CD4-positive, CD25-positive, alpha-beta regulatory T cell (primary cell): ENCODE results near the gene SPATA20. TPM values are rescaled to one million over a fixed set of nuclear protein-coding genes. Genes with fewer than 3 reads are reported as not detected.
A peak's percentile ranks its signal among the peaks of the same experiment; 100 is the strongest.

Experiments
- ATAC-seq, 2 donors: fragments of 150-1000 bp; cut with Tn5 transposase; one replicate each; pipeline ENCODE4 v1.10.0; 2021; ENCODE audit warnings: low read depth in 2 of 2, moderate number of reproducible peaks in 2 of 2, moderate library complexity in 1 of 2
- DNase-seq, 3 donors: peaks; one replicate each; pipeline versions ENCODE4 v3.0.0 to v3.0.0-alpha.2; 2012 to 2022; ENCODE audit warnings: mixed read lengths in 1 of 3
- H3K27ac ChIP-seq: one replicate; pipeline ENCODE4 v1.7.0; 2013; ENCODE audit warnings: mild to moderate bottlenecking, low read length; ENCODE audit not compliant: insufficient read depth, poor library complexity, severe bottlenecking
- H3K27me3 ChIP-seq: one replicate; pipeline ENCODE4 v1.7.0; 2013; ENCODE audit warnings: low read length; ENCODE audit not compliant: control insufficient read depth, insufficient read depth
- H3K36me3 ChIP-seq: one replicate; pipeline ENCODE4 v1.7.0; 2013; ENCODE audit warnings: mild to moderate bottlenecking, low read length, moderate library complexity; ENCODE audit not compliant: control insufficient read depth, insufficient read depth
- H3K4me1 ChIP-seq: 2 replicates; pipeline ENCODE4 v1.7.0; 2013; ENCODE audit warnings: mild to moderate bottlenecking, low read length; ENCODE audit not compliant: insufficient read depth, control insufficient read depth, poor library complexity, severe bottlenecking
- H3K4me3 ChIP-seq: one replicate; pipeline ENCODE4 v1.7.0; 2013; ENCODE audit warnings: low read depth, mild to moderate bottlenecking, low read length, moderate library complexity
- H3K9me3 ChIP-seq, 2 experiments: 1 replicate in 1 of 2; 2 replicates in 1 of 2; pipeline ENCODE4 v1.7.0; 2013; ENCODE audit warnings: low read length in 2 of 2, mild to moderate bottlenecking in 1 of 2, moderate library complexity in 1 of 2; ENCODE audit not compliant: control insufficient read depth in 2 of 2
- H3K27ac Mint-ChIP-seq, 3 donors: one replicate each; pipeline ENCODE4 v1.8.0; 2020 to 2022; ENCODE audit warnings: mild to moderate bottlenecking in 3 of 3, mixed read lengths in 3 of 3, moderate library complexity in 2 of 3
- H3K27me3 Mint-ChIP-seq: one replicate; pipeline ENCODE4 v1.8.0; 2022; ENCODE audit warnings: mild to moderate bottlenecking, mixed read lengths
- H3K36me3 Mint-ChIP-seq: one replicate; pipeline ENCODE4 v1.8.0; 2020; ENCODE audit warnings: mixed read lengths
- H3K4me1 Mint-ChIP-seq, 4 donors: one replicate each; pipeline ENCODE4 v1.8.0; 2020 to 2022; ENCODE audit warnings: mixed read lengths in 4 of 4, mild to moderate bottlenecking in 1 of 4
- H3K4me3 Mint-ChIP-seq, 4 donors: one replicate each; pipeline ENCODE4 v1.8.0; 2020 to 2022; ENCODE audit warnings: mild to moderate bottlenecking in 4 of 4, mixed read lengths in 4 of 4, moderate library complexity in 3 of 4
- H3K9me3 Mint-ChIP-seq, 7 donors: one replicate each; pipeline ENCODE4 v1.8.0; 2020 to 2022; ENCODE audit warnings: mixed read lengths in 7 of 7, mild to moderate bottlenecking in 3 of 7, moderate library complexity in 2 of 7
- polyA plus RNA-seq, 4 donors: library from polyadenylated mRNA; unstranded; fragments of 300-500 nt; fragmentation: Illumina TruSeq; gene quantifications; one replicate each; pipeline ENCODE4 v1.2.3, GENCODE V29; 2021
- total RNA-seq: library from RNA; stranded (reverse); gene quantifications from one replicate; pipeline ENCODE4 v1.2.3, GENCODE V29; 2022

Gene SPATA20
- total and polyA plus RNA-seq, 5 donors from 2014 or later = 5.8 to 26.8 (median 6.7) TPM

GRCh38 chr17:50544516-50544915, 2.5 kb upstream of the SPATA20 start:
- Mint-ChIP-seq H3K27ac (peak overlapping the region in 1 of 3 donors; percentile 80), H3K36me3 (peaks cover under 1% of the 10 kb centered on the region)

GRCh38 chr17:50545311-50545710, 1.7 kb upstream of the SPATA20 start:
- Histone ChIP-seq H3K27ac (no peak overlapping the region), H3K9me3 (no peaks in the 10 kb centered on the region), H3K36me3 (no peaks in the 10 kb centered on the region), H3K27me3 (no peaks in the 10 kb centered on the region), H3K4me3 (no peak overlapping the region), H3K4me1 (peaks cover 24% of the 10 kb centered on the region)
- Mint-ChIP-seq H3K36me3 (peaks cover 3% of the 10 kb centered on the region), H3K9me3 (no peaks in the 10 kb centered on the region), H3K27ac (no peak overlapping the region), H3K4me1 (peaks cover 0 to 32% (median 9%) of the 10 kb centered on the region in 4 donors), H3K27me3 (no peaks in the 10 kb centered on the region), H3K4me3 (no peak overlapping the region)
- no peak for ATAC-seq
- no peak for DNase-seq

More at GRCh38 chr17:50544516-50544915, 2.5 kb upstream of the SPATA20 start:
- peak overlapping the region in 3 of 4 donors; percentile 39 to 85 (median 66) for H3K4me3 Mint-ChIP-seq
- H3K27me3 ChIP-seq = no peaks in the 10 kb centered on the region
- no peaks in the 10 kb centered on the region for H3K9me3 ChIP-seq
- H3K36me3 ChIP-seq = no peaks in the 10 kb centered on the region
- ATAC-seq (no peak), DNase-seq (no peak)
- no peak overlapping the region for H3K4me3 ChIP-seq
- peaks cover 24% of the 10 kb centered on the region for H3K4me1 ChIP-seq
- peaks cover 0 to 32% (median 9%) of the 10 kb centered on the region in 4 donors for H3K4me1 Mint-ChIP-seq
- no peaks in the 10 kb centered on the region for H3K27me3 Mint-ChIP-seq
- no peak overlapping the region for H3K27ac ChIP-seq
- no peaks in the 10 kb centered on the region for H3K9me3 Mint-ChIP-seq

- no peaks in the 10 kb centered on the region for H3K9me3 Mint-ChIP-seq
- peak overlapping the region in 2 of 3 donors; percentile 75 to 86 for H3K27ac Mint-ChIP-seq
- Histone ChIP-seq H3K27me3 (no peaks in the 10 kb centered on the region), H3K36me3 (no peaks in the 10 kb centered on the region), H3K9me3 (no peaks in the 10 kb centered on the region), H3K27ac (no peak overlapping the region), H3K4me1 (peaks cover 18% of the 10 kb centered on the region), H3K4me3 (peak overlapping the region; percentile 51)
- peak overlapping the region; percentile 68 to 95 (median 86) for H3K4me3 Mint-ChIP-seq
- H3K27me3 Mint-ChIP-seq = no peaks in the 10 kb centered on the region
- peaks cover 3% of the 10 kb centered on the region for H3K36me3 Mint-ChIP-seq
- no peak for DNase-seq
- peaks cover 0 to 27% (median 9%) of the 10 kb centered on the region in 4 donors for H3K4me1 Mint-ChIP-seq
- ATAC-seq = no peak
These were observed 306 bp upstream of the SPATA20 start for GRCh38 chr17:50546701-50547034.

- ATAC-seq = no peak
- Histone ChIP-seq H3K27ac (no peak overlapping the region), H3K4me3 (no peak overlapping the region), H3K9me3 (no peaks in the 10 kb centered on the region), H3K27me3 (no peaks in the 10 kb centered on the region), H3K4me1 (peaks cover 9% of the 10 kb centered on the region), H3K36me3 (no peaks in the 10 kb centered on the region)
- no peak for DNase-seq
- Mint-ChIP-seq H3K4me1 (peaks cover 0 to 20% (median 4%) of the 10 kb centered on the region in 4 donors), H3K4me3 (peak overlapping the region; percentile 59 to 95 (median 88)), H3K36me3 (peaks cover 3% of the 10 kb centered on the region), H3K9me3 (no peaks in the 10 kb centered on the region), H3K27me3 (no peaks in the 10 kb centered on the region), H3K27ac (peak overlapping the region in 2 of 3 donors; percentile 36 to 69)
These were observed 736 bp downstream of the SPATA20 start for GRCh38 chr17:50547736-50548083.

DNA sequence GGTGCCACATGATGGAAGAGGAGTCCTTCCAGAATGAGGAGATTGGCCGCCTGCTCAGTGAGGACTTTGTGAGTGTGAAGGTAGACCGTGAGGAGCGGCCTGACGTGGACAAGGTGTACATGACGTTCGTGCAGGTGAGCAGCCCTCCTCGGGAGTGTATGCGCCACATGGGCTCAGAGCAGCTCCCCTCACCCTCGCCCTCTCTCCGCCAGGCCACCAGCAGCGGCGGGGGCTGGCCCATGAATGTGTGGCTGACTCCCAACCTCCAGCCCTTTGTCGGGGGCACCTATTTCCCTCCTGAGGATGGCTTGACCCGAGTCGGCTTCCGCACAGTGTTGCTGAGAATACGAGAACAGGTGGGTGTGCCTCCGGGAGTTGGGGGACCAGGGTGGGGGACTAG, 1.9 kb downstream of the SPATA20 start:
- Histone ChIP-seq H3K4me1 (peaks cover 8% of the 10 kb centered on the region), H3K27ac (no peak overlapping the region), H3K4me3 (no peak overlapping the region), H3K36me3 (no peaks in the 10 kb centered on the region), H3K27me3 (no peaks in the 10 kb centered on the region), H3K9me3 (no peaks in the 10 kb centered on the region)
- Mint-ChIP-seq H3K4me3 (peak overlapping the region in 1 of 4 donors; percentile 35), H3K36me3 (peaks cover 3% of the 10 kb centered on the region), H3K4me1 (peaks cover 0 to 16% (median 6%) of the 10 kb centered on the region in 4 donors), H3K27ac (no peak overlapping the region), H3K9me3 (no peaks in the 10 kb centered on the region), H3K27me3 (no peaks in the 10 kb centered on the region)
- no peak for DNase-seq
- no peak for ATAC-seq

DNA sequence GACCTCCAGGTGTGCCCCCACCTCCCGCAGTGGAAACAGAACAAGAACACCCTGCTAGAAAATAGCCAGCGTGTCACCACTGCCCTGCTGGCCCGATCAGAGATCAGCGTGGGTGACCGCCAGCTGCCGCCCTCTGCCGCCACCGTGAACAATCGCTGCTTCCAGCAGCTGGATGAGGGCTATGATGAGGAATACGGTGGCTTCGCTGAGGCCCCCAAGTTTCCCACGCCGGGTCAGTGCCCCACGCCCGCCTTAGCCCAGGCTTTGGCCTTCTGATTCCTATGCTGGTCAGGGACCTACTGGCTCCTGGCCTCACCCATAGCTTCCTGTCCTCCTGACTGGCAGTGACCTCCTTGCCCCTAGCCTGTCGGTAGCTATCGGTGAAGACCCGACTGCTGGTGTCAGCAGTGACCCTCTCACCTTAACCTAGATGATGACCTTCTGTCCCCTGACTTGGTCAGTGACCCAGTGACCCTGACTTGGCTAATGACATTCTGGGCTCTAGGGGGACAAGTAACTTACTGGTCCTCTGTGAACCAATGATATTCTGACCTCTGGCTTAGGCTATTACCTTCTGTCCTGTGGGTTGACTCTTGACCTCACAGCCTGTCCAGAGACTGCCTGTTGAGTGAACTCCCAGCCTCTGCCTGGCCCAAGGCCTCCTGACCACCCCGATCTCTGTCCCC, 2.4 kb downstream of the SPATA20 start:
- H3K4me3 ChIP-seq = no peak overlapping the region
- Mint-ChIP-seq H3K4me1 (peaks cover 0 to 16% (median 6%) of the 10 kb centered on the region in 4 donors), H3K36me3 (peaks cover 3% of the 10 kb centered on the region), H3K27ac (peak overlapping the region in 1 of 3 donors; percentile 64), H3K27me3 (no peaks in the 10 kb centered on the region), H3K9me3 (no peaks in the 10 kb centered on the region), H3K4me3 (peak overlapping the region in 1 of 4 donors; percentile 55)
- no peak for ATAC-seq
- no peaks in the 10 kb centered on the region for H3K27me3 ChIP-seq
- H3K36me3 ChIP-seq = no peaks in the 10 kb centered on the region
- peaks cover 8% of the 10 kb centered on the region for H3K4me1 ChIP-seq
- no peak for DNase-seq
- no peak overlapping the region for H3K27ac ChIP-seq
- H3K9me3 ChIP-seq = no peaks in the 10 kb centered on the region

DNA sequence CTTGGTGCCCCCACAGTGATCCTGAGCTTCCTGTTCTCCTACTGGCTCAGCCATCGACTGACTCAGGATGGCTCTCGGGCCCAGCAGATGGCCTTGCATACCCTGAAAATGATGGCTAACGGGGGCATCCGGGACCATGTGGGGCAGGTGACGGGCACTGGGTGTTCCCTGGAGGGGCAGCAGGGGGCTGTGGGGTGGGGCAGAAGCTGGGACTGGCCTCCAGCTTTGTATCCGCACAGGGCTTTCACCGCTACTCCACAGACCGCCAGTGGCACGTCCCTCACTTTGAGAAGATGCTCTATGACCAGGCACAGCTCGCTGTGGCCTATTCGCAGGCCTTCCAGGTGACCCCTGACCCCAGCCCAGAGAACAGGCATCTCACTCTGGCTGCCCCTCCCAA, 3.0 kb downstream of the SPATA20 start:
- H3K4me1 ChIP-seq = peaks cover 8% of the 10 kb centered on the region
- H3K9me3 Mint-ChIP-seq = no peaks in the 10 kb centered on the region
- H3K27me3 ChIP-seq = no peaks in the 10 kb centered on the region
- no peak overlapping the region for H3K4me3 ChIP-seq
- H3K27me3 Mint-ChIP-seq = no peaks in the 10 kb centered on the region
- ATAC-seq (no peak), DNase-seq (no peak)
- no peak overlapping the region for H3K27ac Mint-ChIP-seq
- H3K36me3 ChIP-seq = no peaks in the 10 kb centered on the region
- peaks cover 6% of the 10 kb centered on the region for H3K36me3 Mint-ChIP-seq
- H3K27ac ChIP-seq = no peak overlapping the region
- H3K4me3 Mint-ChIP-seq = peak overlapping the region in 1 of 4 donors; percentile 55
- no peaks in the 10 kb centered on the region for H3K9me3 ChIP-seq
- H3K4me1 Mint-ChIP-seq = peaks cover 0 to 14% (median 6%) of the 10 kb centered on the region in 4 donors
